GM19238 (cell line): ENCODE results near the gene TTLL6.
"Not testable (repeated sequence)": the region's sequence is repeated elsewhere in the genome, so short reads cannot be mapped to it uniquely, and the experiment has no call there.

Source experiments
- DNase-seq: peaks from one replicate; pipeline ENCODE4 v3.0.0; 2011; ENCODE audit warnings: low spot score; ENCODE audit not compliant: insufficient read length

The TTLL6 gene

DNA sequence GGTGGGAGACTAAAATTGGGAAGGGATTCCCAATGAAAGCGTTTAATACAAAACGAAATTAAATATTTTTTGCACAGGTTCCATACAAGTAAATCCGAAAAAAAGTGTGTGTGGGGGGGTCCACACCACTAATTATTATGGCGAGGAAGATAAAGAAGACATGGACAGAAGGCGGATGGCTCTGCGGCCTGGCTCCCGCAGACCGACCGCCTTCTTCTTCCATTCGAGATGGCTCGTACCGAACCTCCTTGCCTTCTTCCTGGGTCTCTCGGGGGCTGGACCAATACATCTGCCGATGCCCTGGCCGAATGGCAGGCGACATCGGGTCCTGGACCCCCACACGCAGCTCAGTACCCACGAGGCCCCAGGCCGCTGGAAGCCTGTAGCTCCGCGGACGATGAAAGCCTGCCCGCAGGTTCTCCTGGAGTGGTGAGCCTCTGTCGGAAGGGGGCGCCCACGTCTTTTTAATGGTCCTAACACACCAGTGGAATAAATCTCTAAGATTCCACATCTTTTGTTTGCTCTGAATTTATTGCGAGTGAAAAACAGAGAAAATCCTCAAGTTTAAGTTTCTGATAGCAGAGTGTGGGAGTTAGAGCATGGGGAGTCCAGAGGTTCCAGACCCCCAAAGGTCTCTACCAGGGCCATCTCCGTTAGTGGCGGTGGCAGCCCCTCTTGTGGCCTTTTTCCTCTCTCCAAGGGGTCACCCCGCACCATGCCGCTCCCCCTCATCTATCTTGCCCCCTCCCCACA is 92.6 kb downstream of the TTLL6 start:
- peak; percentile 42 for DNase-seq

GRCh38 chr17:48723423-48724250 is 93.4 kb downstream of the TTLL6 start:
- DNase-seq: no peak

DNA sequence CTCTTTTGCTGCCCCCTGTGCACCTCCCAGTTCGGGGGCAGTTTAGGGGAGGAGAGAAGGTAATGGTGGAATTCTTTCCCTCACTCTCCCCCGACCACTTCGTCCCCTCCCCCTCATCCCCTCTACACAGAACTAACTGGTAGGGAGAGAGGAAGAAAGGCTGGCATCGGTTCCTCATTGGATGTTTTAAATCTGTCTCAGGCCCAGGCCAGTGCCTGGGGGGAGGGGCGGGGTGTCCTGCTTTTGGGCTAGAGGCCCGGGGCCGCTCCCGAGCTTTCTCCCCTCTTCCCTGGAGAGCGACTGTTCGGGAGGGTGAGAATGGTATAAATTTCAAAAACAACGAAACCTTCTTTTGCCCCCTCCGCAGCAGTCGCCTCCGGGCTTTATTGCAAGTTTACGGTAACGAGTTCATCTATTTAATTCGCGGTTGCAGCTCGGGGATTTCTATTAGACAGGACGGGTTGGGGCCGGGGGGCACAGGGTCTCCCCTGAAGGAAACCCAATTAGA is 94.1 kb downstream of the TTLL6 start, which contains the start of gene PRAC2:
Gene PRAC2 (plus strand): TSS at position 271 of the 508 bp plus-strand sequence. CDS start 1,226 bp downstream, outside the sequence.
- DNase-seq: no peak

DNA sequence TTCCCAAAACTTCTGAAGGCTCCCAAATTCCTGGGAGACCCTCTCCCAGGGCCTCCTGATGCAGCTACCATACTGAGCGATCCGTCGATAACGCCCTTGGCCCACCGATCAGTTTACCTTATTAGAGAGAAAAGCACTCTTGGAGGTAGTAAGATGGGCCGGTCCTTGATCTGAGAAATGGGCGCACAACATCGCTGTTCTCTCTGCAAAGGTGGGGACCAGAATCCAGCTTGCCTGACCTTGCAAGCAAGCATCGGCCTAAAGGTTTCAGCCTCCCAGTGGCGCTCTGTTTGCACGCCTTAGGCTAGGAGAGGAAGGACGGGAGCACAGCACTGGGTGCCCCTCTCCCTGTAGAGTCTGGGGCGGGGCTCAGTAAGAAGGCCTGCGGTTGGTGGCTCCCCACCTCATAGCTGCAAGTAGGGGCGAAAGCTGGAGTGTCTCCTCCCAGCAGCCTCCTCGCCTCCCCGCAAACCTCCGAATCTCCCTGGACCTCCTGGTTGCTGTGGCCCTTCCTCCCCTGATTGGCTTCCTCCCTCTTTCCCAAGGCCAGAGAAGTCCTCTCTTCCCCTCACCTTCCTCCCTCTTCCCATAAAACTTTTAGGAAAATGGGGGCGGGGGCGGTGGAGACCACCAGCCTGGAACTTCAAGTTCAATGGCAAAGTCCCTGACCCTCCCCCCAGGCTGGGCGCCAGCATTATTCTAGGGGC is 94.7 kb downstream of the TTLL6 start, which contains the start of gene PRAC1:
Gene PRAC1 (minus strand): TSS at position 318 of the 707 bp plus-strand sequence. CDS start 126 bp downstream, at position 192.
- no peak for DNase-seq

GRCh38 chr17:48721009-48721402 is 96.0 kb downstream of the TTLL6 start:
- no peak for DNase-seq

DNA sequence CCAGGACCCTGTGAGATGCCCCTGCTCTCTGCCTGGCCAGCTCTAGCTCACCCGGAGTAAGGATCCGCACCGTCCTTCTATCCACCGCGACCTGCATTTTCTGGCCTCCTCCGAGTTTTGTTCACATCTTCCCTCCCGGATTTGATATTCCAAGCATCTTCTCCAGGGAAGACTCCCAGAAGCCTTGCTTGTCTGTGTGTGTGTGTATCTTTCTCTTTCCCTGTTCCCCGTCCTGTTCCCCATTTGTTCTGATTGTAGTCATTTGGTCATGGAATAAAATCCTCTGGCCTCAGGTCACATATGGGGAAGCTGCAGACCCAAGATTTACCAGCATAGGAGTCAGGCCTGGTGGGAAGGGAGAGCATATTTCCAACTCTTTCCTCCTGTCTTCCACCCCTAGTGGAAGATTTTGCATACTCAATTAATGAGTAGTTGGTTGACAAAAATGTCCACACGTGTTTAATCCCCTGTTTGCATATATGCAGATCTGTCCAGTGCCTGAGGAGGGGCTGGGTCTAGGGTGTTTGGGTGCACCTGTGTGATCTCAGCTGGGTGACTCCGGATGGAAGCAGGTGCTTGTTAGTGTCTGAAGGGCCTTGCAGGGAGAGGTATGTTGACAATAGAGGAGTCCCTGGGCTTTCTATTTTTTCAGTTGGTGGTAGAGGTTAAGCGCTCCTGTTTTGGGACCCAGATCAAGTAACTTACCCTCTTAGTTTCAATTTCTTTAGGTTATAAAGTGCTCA is 96.6 kb downstream of the TTLL6 start:
- no peak for DNase-seq

DNA sequence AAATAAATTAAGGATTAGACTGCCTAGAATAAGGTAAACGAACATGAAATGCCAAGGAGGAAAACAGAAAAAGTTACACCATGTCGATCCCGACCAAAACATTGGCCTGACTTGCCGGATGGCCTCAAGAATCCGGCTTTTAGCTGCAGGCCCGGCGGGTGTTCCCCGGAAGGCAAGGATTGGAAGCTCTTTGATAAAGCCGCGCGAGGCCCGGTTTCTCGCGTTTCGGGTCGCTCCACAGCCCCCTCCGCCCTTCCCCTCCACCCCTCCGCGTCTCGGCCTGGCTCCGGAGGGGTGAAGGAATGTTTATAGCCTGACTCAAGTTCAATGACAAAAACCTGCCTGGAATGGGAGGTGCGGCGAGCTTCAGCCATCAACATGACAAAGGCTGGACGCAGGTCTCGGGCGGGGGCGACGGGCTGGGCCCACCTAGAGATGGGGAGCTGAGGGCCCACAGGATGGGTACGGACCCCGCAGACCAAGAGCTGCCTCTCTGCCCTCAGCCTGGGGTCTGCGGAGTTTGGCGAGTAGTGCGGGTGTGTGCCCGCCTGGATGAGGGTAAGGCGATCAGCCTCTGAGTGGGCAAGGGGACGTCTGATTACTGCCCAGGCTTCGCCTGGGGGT is 97.3 kb downstream of the TTLL6 start:
- DNase-seq: no peak

DNA sequence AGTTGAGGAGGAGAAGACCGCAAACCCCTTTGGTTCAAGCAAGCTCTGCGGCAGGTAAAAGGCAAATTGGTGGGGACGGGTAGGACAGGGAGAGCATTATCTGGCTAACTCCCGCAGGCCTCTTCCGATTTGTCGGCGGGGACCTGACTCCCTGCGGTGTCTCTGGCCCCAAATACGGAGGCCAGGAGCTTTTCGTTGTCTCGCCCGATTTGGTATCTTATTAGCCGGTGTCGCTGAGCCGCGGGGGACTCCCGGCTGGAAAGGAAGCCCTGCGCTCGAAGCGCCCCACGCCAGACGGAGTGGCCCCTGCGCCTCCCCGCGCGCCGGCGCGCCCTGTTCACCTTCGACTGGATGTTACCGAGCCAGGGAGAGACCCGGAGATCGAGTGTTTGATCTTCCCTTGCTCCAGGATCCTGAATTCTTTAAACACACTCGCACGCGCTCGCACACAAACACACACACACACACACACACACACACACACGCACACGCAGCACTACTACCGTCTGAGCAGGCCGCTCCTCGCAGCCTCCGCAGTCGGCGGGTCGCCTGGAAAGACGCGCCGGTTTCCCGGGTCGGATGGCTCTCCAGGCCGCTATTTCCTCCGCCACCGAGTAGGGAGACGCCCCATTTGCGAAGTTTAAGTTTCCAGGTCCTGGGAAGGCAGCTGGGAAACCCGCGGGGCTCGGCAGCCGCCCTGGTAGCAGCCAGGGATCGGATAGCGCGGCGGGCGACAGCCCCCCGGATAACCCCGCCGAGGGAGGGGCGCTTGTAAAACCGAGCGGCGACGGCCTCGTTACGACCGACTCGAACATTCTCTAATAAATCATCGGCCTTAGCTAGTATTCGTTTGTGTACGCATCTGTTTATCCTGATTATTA is 98.0 kb downstream of the TTLL6 start:
- DNase-seq: no peak

DNA sequence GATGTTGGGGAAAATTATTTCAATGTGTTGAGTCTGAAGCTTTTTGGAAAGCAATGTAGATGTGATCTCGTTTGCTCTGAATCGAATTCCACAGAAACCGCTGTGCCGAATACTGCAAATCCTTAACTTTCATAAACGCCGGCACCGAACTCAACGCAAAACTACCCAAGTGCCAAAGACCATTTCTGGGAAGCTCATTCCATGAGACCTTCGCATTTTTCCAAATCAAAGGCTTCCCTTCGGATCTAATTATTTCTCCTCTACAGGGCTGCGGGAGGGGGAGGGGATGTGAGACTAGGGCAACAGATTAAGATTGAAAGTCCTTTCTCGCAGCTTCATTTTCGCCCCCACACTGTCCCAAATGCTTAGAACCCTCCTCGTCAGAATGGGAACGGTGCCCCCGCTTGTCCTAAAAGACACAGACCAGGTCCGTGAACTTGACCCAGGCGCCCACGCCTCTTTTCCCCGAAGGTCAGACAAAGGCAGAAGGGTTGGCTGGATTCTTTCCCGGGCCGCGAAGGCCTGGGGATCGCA is 98.7 kb downstream of the TTLL6 start:
- DNase-seq: no peak

DNA sequence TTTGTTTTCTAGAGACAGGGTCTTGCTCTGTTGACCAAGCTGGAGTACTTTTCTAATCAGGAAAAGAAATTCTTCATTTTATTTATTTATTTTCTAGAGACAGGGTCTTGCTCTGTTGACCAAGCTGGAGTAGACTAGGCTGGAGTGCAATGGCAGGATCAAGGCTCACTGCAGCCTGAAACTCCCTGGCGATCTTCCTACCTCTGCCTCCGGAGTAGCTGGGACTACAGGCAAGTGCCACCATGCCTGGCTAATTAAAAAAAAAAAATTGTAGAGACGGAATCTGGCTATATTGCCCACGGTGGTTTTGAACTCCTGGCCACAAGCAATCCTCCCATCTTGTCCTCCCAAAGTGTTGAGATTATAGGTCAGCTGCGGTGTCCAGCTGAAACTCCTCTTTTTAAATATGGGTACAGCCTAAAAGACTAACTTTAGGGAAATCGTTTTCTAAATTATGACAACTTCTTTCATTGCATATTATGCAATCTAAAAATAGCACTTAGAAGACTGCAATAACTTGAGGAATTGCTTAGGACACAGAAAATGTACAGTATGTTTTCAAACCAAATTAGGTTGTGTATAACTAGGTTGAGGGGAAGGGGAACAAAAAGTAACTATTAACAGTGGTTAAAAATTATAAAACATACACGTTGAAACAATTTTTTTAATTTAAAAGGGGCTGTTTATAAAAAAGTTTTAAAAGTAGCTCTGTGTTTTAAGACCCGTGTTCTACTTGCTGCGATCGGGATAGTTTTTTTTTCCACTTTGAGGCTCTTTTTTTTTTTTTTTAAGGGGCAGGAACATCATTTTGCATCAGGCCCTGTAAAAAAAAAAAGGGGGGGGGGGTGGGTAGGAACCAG is 99.4 kb downstream of the TTLL6 start:
- DNase-seq: no peak

GRCh38 chr17:48716549-48716948 is 100.5 kb downstream of the TTLL6 start:
- not testable (repeated sequence) for DNase-seq

GRCh38 chr17:48715496-48716399 is 101.3 kb downstream of the TTLL6 start:
- no peak for DNase-seq
